ENCODE measurements around the gene GOLGA1.

GRCh38 chr9:124882231-124882630, 58.7 kb downstream of the GOLGA1 start:
- no peak for TF ChIP-seq EZH2 (IDR thresholded peaks at IDR 0.05; ENCODE audit: low read length)
- no peak for TF ChIP-seq CTCF (optimal IDR thresholded peaks at IDR 0.05 in 1 of 3, IDR thresholded peaks at IDR 0.05 in 1 of 3, conservative IDR thresholded peaks at IDR 0.05 in 1 of 3; ENCODE audit: extremely low read depth in 1 of 3, insufficient read depth in 2 of 3, low read length in 3 of 3)
